Measurements from ENCODE around the gene TMEM139. TPM values are rescaled to one million over a fixed set of nuclear protein-coding genes. Genes with fewer than 3 reads are reported as not detected.

TMEM139 gene
- total RNA-seq, 1 experiment from 2014 or later = 0.85 TPM

GRCh38 chr7:143255564-143255963, 29.2 kb upstream of the TMEM139 start:
- H3K4me1 Mint-ChIP-seq = no peaks in the 10 kb centered on the region
- peaks cover 1% of the 10 kb centered on the region; the same call in 1 of the 2 replicates for H3K27me3 Mint-ChIP-seq (ENCODE audit: low read depth)
- Histone ChIP-seq H3K23ac (ENCODE audit: insufficient read length, low read depth, low read length) (no peak overlapping the region), H4K20me1 (ENCODE audit: control insufficient read depth, insufficient read depth, insufficient read length) (no peaks in the 10 kb centered on the region), H2BK15ac (ENCODE audit: low read depth, low read length) (no peak overlapping the region), H2BK5ac (ENCODE audit: insufficient read length, low read length) (no peak overlapping the region), H3K27me3 (ENCODE audit: insufficient read depth, low read length) (no peaks in the 10 kb centered on the region), H3K79me2 (ENCODE audit: insufficient read depth, low read length) (no peaks in the 10 kb centered on the region), H3K9me3 (ENCODE audit: control insufficient read depth, low read depth, low read length) (no peaks in the 10 kb centered on the region), H3K79me1 (ENCODE audit: insufficient read depth, low read depth, low read length, poor library complexity, severe bottlenecking) (no peaks in the 10 kb centered on the region), H4K91ac (ENCODE audit: insufficient read length, low read depth, low read length) (no peak overlapping the region), H2BK20ac (ENCODE audit: low read depth, low read length, poor library complexity, severe bottlenecking) (no peak overlapping the region), H3K14ac (ENCODE audit: insufficient read depth, low read length) (no peak overlapping the region), H3K56ac (ENCODE audit: insufficient read length, low read depth, low read length) (no peak overlapping the region), H3K23me2 (ENCODE audit: insufficient read length, low read depth, low read length, poor library complexity, severe bottlenecking) (no peaks in the 10 kb centered on the region), H4K8ac (replicated peaks; ENCODE audit: insufficient read length, low read depth, low read length) (no peak overlapping the region), H4K5ac (ENCODE audit: insufficient read length, low read depth, low read length) (no peak overlapping the region), H3K4me1 (ENCODE audit: insufficient read depth, low read length) (no peaks in the 10 kb centered on the region), H2BK120ac (ENCODE audit: low read depth, low read length, poor library complexity, severe bottlenecking) (no peak overlapping the region), H3T11ph (ENCODE audit: low read length) (no peak overlapping the region), H3K4me2 (ENCODE audit: insufficient read depth, insufficient read length, low read length) (no peak overlapping the region), H2BK12ac (ENCODE audit: insufficient read length, low read depth, low read length) (no peak overlapping the region), H2AK5ac (ENCODE audit: insufficient read length, low read length) (no peak overlapping the region), H3K4ac (ENCODE audit: low read depth, low read length) (no peak overlapping the region), H3K27ac (ENCODE audit: insufficient read length, low read depth, low read length) (no peak overlapping the region), H3K9ac (ENCODE audit: extremely low read depth, insufficient read length, low read length) (no peak overlapping the region), H2AFZ (ENCODE audit: low read length) (no peak overlapping the region), H3K18ac (ENCODE audit: insufficient read length, low read depth, low read length) (no peak overlapping the region)
- no peaks in the 10 kb centered on the region for H3K9me3 Mint-ChIP-seq
- no peak overlapping the region for H3K4me3 Mint-ChIP-seq
- WGBS (ENCODE audit: extremely low coverage, insufficient read length, low lambda C conversion rate) = no CpG with 5 or more reads among the region's 3 CpGs
- H3K36me3 Mint-ChIP-seq (ENCODE audit: insufficient read depth in 1 of 3, low read depth in 3 of 3) = no peaks in the 10 kb centered on the region
- DNase-seq = no peak
- no peak overlapping the region for H3K27ac Mint-ChIP-seq
- TF ChIP-seq CTCF (conservative IDR thresholded peaks at IDR 0.05) = no peak
